ENCODE results near the gene PAFAH2.

DNA sequence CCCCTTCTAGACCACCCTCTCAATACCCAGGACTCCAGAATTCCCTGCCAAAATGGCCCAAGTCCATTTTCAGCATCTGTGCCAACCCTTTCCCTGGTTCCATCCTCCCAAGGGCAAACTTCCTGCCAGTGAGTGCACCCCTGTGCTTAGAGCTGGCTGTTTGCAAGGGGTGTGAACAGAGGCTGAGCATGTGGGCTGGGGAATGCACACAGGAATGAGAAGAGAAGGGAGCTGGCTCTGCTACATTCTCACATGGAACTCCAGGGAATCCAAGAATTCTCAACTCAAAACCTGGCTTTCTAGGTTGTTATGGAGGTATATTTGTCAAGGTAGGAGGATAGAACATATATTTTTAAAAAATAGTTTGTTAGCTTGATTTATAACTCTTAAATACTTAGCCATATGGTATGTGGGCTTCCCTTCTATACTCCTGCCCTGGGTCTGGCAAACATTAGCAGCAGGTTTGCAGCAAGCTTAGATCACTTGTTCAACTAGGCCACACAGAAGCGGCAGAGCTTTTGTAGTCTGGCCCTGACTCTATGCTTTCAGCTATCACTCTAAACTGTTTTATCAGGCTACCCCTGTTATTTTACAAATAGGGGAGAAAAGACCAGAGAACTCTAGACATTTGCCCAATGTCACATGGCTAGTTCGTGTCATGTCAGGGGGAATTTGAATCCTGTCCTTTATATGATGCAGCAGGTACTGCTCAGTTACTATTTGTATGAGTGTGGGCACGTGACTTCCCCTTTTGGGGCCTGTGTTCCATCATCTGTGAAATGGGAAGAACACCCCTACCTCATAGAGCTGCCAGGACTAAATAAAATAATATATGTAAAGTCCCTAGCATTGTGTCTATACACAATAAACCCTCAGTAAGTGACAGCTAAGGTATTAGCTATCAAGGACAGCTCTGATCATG lies 83.5 kb downstream of the PAFAH2 start:
- TF ChIP-seq POLR2AphosphoS5 (IDR thresholded peaks at IDR 0.05; ENCODE audit: low read depth, low read length), result no peak
- TF ChIP-seq, protein P1, sequence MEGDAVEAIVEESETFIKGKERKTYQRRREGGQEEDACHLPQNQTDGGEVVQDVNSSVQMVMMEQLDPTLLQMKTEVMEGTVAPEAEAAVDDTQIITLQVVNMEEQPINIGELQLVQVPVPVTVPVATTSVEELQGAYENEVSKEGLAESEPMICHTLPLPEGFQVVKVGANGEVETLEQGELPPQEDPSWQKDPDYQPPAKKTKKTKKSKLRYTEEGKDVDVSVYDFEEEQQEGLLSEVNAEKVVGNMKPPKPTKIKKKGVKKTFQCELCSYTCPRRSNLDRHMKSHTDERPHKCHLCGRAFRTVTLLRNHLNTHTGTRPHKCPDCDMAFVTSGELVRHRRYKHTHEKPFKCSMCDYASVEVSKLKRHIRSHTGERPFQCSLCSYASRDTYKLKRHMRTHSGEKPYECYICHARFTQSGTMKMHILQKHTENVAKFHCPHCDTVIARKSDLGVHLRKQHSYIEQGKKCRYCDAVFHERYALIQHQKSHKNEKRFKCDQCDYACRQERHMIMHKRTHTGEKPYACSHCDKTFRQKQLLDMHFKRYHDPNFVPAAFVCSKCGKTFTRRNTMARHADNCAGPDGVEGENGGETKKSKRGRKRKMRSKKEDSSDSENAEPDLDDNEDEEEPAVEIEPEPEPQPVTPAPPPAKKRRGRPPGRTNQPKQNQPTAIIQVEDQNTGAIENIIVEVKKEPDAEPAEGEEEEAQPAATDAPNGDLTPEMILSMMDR (IDR thresholded peaks at IDR 0.05), result no peak

Measured in Panc1 (cell line).